D721Med (cell line): ENCODE measurements around the gene ARL8B.

Experiments used
- DNase-seq: peaks from one replicate; pipeline ENCODE4 v3.0.0; 2011; ENCODE audit warnings: low spot score; ENCODE audit not compliant: insufficient read length
- FAIRE-seq: peaks from 2 replicates; lab custom pipeline; 2011; peaks lifted over from hg19 to GRCh38; lab: Jason Lieb, UNC
- TF ChIP-seq, protein P1 (sequence below): IDR thresholded peaks from 2 replicates; pipeline ENCODE4 v1.5.1; 2012; ENCODE audit warnings: mild to moderate bottlenecking, control low read depth; ENCODE audit not compliant: insufficient read depth; ENCODE audit errors: missing control alignments

ARL8B gene

DNA sequence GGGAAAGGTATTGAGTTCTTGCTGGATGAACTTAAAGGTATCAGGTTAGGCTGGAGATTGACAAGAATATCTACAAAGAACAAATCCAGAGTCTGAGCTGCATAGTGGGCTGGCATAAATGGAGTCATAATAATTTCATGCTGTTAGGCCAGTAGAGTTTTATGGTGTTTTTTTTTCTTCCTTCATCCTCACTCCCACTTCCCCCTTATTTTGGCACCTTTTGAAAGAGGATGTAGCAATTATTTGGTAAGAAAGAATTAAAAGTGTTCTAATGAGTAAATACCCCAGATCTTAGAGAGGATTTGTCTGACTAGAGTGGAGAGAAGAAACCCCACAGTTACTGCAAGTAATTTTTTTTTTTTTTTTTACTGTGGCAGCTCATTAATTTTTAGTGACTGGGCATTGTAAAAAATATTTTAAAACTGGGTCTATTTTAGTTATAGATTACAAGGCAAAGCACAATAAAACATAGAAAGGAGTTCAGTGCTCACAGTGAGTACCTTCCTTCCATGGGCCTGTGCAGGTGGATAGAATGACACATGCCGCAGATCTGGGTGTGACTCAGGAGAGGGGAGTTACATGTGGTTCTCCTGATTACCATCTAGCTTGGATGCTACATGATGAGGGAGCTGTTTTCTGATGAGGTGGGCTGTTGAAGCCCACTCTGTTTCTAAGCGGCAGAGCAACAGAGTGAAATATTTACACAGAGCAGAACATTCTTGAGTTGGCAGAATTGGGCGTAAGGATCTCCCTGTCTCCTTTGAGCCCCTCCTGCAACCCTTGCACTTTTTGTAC is 70.7 kb downstream of the ARL8B start:
- FAIRE-seq (no peak), DNase-seq (no peak)
- TF ChIP-seq, protein P1, sequence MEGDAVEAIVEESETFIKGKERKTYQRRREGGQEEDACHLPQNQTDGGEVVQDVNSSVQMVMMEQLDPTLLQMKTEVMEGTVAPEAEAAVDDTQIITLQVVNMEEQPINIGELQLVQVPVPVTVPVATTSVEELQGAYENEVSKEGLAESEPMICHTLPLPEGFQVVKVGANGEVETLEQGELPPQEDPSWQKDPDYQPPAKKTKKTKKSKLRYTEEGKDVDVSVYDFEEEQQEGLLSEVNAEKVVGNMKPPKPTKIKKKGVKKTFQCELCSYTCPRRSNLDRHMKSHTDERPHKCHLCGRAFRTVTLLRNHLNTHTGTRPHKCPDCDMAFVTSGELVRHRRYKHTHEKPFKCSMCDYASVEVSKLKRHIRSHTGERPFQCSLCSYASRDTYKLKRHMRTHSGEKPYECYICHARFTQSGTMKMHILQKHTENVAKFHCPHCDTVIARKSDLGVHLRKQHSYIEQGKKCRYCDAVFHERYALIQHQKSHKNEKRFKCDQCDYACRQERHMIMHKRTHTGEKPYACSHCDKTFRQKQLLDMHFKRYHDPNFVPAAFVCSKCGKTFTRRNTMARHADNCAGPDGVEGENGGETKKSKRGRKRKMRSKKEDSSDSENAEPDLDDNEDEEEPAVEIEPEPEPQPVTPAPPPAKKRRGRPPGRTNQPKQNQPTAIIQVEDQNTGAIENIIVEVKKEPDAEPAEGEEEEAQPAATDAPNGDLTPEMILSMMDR, result no peak

DNA sequence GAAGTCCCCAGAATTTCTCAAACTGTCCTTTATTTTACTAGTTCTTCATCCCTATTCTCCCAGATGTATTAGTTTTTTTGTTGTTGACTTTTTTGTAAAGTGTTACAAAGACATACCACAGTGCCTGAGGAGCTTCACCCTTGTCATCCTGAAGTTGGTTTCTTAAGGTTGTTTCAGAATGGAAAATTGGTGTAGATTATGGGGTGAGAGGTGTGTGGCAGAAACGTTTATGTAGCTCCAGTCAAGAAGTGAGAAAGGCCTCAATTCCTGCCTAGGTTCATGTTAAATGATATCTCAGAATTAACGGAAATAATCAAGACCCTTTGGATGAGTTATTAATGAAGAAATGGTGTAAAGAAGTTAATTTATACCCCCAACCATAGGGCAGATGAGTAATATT is 72.2 kb downstream of the ARL8B start:
- DNase-seq (no peak), FAIRE-seq (no peak)
- TF ChIP-seq, protein P1, result no peak

DNA sequence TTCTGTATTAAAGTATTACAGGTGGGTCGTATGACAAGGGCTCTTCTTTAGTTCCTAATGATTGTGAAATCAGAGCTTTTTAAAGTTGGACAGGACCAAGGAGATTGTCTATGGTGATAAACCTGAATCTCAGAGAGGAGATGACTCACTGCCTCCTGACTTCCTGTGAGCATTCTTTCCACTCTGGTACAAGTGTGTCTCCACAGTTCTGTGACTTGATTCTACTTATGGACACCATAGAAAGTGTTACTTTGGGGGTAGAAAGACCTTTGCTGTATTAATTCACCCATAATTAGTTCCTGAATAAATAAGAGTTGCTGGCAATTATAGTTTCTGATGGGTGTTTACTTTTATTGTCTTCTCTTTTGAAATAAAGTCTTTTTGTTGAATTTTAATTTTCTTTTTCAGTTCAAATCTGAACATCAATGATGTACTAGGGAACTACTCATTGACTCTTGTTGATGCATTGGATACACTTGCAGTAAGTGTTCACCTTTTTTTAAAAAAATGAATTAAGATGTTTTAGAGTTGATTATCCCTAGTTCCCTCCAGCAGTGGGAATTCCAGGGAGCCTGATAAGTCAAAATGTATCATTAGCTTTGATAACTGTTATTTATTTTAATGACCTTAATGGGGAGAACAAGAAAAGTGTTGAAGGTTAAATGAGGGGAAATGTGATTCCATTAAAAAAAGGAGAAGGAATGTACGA is 72.9 kb downstream of the ARL8B start:
- no peak for FAIRE-seq
- DNase-seq, result no peak
- TF ChIP-seq, protein P1, result no peak

DNA sequence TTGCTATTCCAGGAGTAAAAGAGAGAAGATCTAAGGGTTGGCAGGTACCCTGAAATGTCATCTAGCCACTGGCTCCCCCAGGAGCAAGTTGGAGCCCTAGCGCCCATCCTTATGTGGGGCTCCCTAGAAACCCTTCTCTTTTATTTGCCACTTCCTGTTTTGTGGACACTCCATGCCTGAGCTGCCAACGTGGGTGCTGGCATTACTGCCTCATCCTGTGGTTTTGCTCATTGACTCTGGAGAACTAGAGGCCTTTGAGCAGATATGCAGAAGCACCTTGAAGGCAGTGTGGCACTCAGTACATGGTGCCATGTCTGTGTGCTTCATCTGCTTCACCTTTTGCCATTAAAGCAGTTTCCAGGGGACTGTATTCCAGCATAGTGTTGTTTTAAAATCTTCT is 73.5 kb downstream of the ARL8B start:
- no peak for FAIRE-seq
- DNase-seq, result no peak
- TF ChIP-seq, protein P1, result no peak

DNA sequence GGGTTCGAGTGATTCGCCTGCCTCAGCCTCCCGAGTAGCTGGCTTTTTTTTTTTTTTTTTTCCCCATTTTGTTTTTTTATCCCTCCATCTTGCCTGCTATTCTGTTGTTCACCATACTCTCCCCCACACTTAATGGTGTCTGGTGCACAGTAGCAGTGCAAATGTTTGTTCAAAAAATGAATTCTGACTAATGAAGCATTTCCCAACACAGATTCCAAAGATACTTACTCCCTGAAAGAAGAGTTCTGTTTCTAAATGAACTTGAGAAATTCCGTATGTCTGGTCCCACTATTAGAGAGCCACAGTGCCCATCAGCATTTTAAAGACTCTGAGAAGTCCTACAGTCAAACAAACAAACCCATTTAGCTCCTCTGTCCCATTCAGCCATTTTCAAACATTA is 74.9 kb downstream of the ARL8B start:
- TF ChIP-seq, protein P1, result no peak
- DNase-seq (no peak), FAIRE-seq (no peak)

DNA sequence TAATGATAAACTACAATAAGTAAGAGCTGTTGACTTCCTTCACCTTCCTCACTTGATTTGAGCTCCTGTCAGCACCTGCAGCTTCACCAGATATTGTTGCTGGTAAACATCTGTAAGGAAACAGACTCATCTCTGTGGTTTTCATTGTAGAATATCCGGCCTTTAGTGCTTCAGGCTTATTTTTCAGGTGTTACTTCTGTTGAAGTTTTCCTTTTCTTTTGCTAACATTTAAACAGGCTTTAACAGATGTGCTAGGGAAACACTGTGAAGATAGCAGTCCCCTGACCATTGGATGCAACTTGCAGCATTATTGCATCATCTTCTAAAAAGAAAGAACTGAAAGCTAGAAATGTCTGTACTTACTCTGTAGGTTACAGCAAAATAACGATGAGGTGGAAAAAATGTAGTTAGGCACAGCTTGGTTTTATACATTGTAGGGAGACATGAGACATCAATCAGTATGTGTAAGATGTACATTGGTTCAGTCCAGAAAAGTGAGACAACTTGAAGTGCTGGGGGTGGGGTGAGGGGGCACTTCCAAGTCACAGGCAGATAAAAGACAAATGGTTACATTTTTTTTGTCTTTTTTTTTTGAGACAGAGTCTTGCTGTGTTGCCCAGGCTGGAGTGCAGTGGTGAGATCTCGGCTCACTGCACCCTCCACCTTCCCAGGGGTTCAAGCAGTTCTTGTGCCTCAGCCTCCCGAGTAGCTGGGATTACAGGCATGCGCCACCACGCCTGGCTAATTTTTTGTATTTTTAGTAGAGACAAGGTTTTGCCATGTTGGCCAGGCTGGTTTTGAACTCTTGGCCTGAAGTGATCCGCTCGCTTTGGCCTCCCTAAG is 75.6 kb downstream of the ARL8B start:
- FAIRE-seq (no peak), DNase-seq (no peak)
- TF ChIP-seq, protein P1, result no peak
